ENCODE data around the gene CACHD1. TPM values are rescaled to one million over a fixed set of nuclear protein-coding genes. Genes with fewer than 3 reads are reported as not detected.

Gene CACHD1
- total and polyA plus RNA-seq, 2 of the 8 experiments (the other 6 are each of a cell fraction or from before 2014, with no cell fraction given), result 22.2 to 42.5 TPM

- peaks cover 14 to 35% (median 31%) of the 10 kb centered on the region in 4 experiments for H3K4me1 ChIP-seq (replicated peaks in 1 of 4; ENCODE audit: control insufficient read depth in 3 of 4, insufficient read depth in 4 of 4, low read length in 3 of 4)
- POLR2A ChIA-PET (ENCODE audit: partially characterized antibody), result interaction anchor here (0.8 kb wide), 1 partner anchor 10 kb away, joined by 3 read pairs; no protein-coding TSS in a partner anchor
- CTCF ChIA-PET (ENCODE audit: partially characterized antibody), result interaction anchor here (1.5 to 3.3 kb wide), 4 partner anchors 9 to 78 kb away, joined by 3 to 16 read pairs (median 6); no protein-coding TSS in a partner anchor
- H2BK5ac ChIP-seq (ENCODE audit: low read depth, low read length), result no peak overlapping the region
- H3K9ac ChIP-seq (replicated peaks in 1 of 4; ENCODE audit: extremely low read depth in 1 of 4, low read depth in 3 of 4, low read length in 3 of 4), result no peak overlapping the region
- no peak overlapping the region for H3K4ac ChIP-seq (replicated peaks; ENCODE audit: insufficient read length, low read depth, low read length)
- peaks cover 0 to 15% of the 10 kb centered on the region in 2 experiments for H4K20me1 ChIP-seq (replicated peaks in 1 of 2; ENCODE audit: control insufficient read depth in 1 of 2, insufficient read depth in 2 of 2, low read length in 2 of 2)
- H2BK12ac ChIP-seq (ENCODE audit: low read depth, low read length), result no peak overlapping the region
- H4K91ac ChIP-seq (replicated peaks; ENCODE audit: insufficient read length, low read length), result no peak overlapping the region
- 88% methylated on average over 4 of the region's 4 CpGs; no CpG with 5 or more reads in 1 of the 2 experiments for WGBS, 2 experiments (ENCODE audit: extremely low coverage in 1 of 2, insufficient coverage in 1 of 2, insufficient read length in 1 of 2, insufficient replicate concordance in 2 of 2, low coverage in 1 of 2, low lambda C conversion rate in 2 of 2, missing lambda C conversion rate in 1 of 2)
- H4K5ac ChIP-seq (ENCODE audit: insufficient read length, low read depth, low read length), result no peak overlapping the region
- H2BK120ac ChIP-seq (replicated peaks; ENCODE audit: low read depth, low read length), result no peak overlapping the region
- FAIRE-seq, result no peak
- no peak overlapping the region for H3K14ac ChIP-seq (ENCODE audit: insufficient read length)
- no peak overlapping the region for H3K23ac ChIP-seq (ENCODE audit: insufficient read length)
- H2BK20ac ChIP-seq (ENCODE audit: low read length), result no peak overlapping the region
- no peaks in the 10 kb centered on the region for H3K27me3 ChIP-seq (replicated peaks in 1 of 4; ENCODE audit: control insufficient read depth in 3 of 4, extremely low read depth in 1 of 4, insufficient read depth in 3 of 4, low read length in 3 of 4)
- no peak overlapping the region for H3K18ac ChIP-seq (ENCODE audit: extremely low read depth, low read length)
- no peak overlapping the region for H2AK5ac ChIP-seq (ENCODE audit: low read depth, low read length)
- no peak for DNase-seq (ENCODE audit: low read depth in 1 of 2, low spot score in 2 of 2)
- no peak overlapping the region for H3K56ac ChIP-seq (replicated peaks; ENCODE audit: insufficient read length, low read depth, low read length)
- no peaks in the 10 kb centered on the region; the same call in 1 of the 2 replicates for H3K23me2 ChIP-seq (ENCODE audit: low read depth, low read length)
- H3K27ac ChIP-seq (ENCODE audit: low read depth, low read length), result no peak overlapping the region
- H2AFZ ChIP-seq (ENCODE audit: low read length), result no peak overlapping the region
- H2BK15ac ChIP-seq (ENCODE audit: low read length), result no peak overlapping the region
- no peaks in the 10 kb centered on the region; a peak in 1 of 8 replicates for H3K36me3 ChIP-seq (ENCODE audit: control insufficient read depth in 2 of 4, insufficient read depth in 4 of 4, low read length in 3 of 4)
- H4K8ac ChIP-seq (ENCODE audit: extremely low read depth, insufficient read depth, low read length), result no peak overlapping the region
- peaks cover 0 to 82% of the 10 kb centered on the region in 2 experiments; a peak in 2 of 4 replicates for H3K79me2 ChIP-seq (ENCODE audit: control insufficient read depth in 1 of 2, insufficient read depth in 2 of 2, low read length in 2 of 2)
- no peak overlapping the region for H3K4me2 ChIP-seq (ENCODE audit: insufficient read depth in 1 of 2, low read depth in 2 of 2, low read length in 2 of 2)
- no peaks in the 10 kb centered on the region for H3K9me3 ChIP-seq (ENCODE audit: insufficient read depth in 2 of 2, low read depth in 1 of 2, low read length in 1 of 2)
- H3K4me3 ChIP-seq (ENCODE audit: extremely low read depth in 1 of 4, insufficient read depth in 2 of 4, low read depth in 3 of 4, low read length in 4 of 4), result no peak overlapping the region
- peaks cover 5% of the 10 kb centered on the region for H3K79me1 ChIP-seq (ENCODE audit: low read depth, low read length)
- TF ChIP-seq JUND (IDR thresholded peaks at IDR 0.05; ENCODE audit: low read length) (no peak), KDM4A (IDR thresholded peaks at IDR 0.05; ENCODE audit: low read depth, low read length, severe bottlenecking) (no peak), GTF2F1 (IDR thresholded peaks at IDR 0.05; ENCODE audit: borderline replicate concordance, low read depth, low read length) (no peak), ATF3 (IDR thresholded peaks at IDR 0.05; ENCODE audit: insufficient read depth, low read depth, low read length) (no peak), SAP30 (IDR thresholded peaks at IDR 0.05; ENCODE audit: insufficient read depth, insufficient replicate concordance, low read length) (no peak), YY1 (IDR thresholded peaks at IDR 0.05; ENCODE audit: low read depth, low read length) (no peak), SP1 (IDR thresholded peaks at IDR 0.05; ENCODE audit: low read depth, low read length) (no peak), CEBPB (IDR thresholded peaks at IDR 0.05; ENCODE audit: low read depth, low read length) (no peak), POLR2AphosphoS5 (IDR thresholded peaks at IDR 0.05; ENCODE audit: low read depth, low read length) (no peak), TAF1 (IDR thresholded peaks at IDR 0.05; ENCODE audit: low read depth, low read length) (no peak), POLR2A (IDR thresholded peaks at IDR 0.05; ENCODE audit: control extremely low read depth in 1 of 2, low read depth in 2 of 2, low read length in 2 of 2) (no peak), SIN3A (conservative IDR thresholded peaks at IDR 0.05 in 1 of 2, IDR thresholded peaks at IDR 0.05 in 1 of 2; ENCODE audit: low read depth in 1 of 2, low read length in 2 of 2) (no peak), CTBP2 (IDR thresholded peaks at IDR 0.05; ENCODE audit: borderline replicate concordance, insufficient read depth, insufficient read length, low read length) (no peak)
Observed at GRCh38 chr1:64568171-64568450, 98.2 kb downstream of the CACHD1 start.

Data from H1 (cell line).